Fibroblast of the aortic adventitia (primary cell): Measurements from ENCODE around the gene ERICH6. TPM values are rescaled to one million over a fixed set of nuclear protein-coding genes. Genes with fewer than 3 reads are reported as not detected.

Experiments used
- DNase-seq: peaks from one replicate; pipeline ENCODE4 v3.0.0-alpha.2; 2010; ENCODE audit warnings: low read depth
- H3K4me3 ChIP-seq: 2 replicates; pipeline ENCODE4 v1.5.1; 2011; ENCODE audit warnings: low read depth, mild to moderate bottlenecking, control low read depth, low read length, moderate library complexity
- CTCF ChIP-seq: IDR thresholded peaks from 2 replicates; pipeline ENCODE4 v1.5.1; 2011; ENCODE audit warnings: mild to moderate bottlenecking, low read length, control low read depth, inconsistent platforms; ENCODE audit not compliant: insufficient read depth
- total RNA-seq: library from RNA; depleted of rRNA; stranded (reverse); fragments of >200 nt; gene quantifications from 2 replicates; pipeline ENCODE4 v1.2.3, GENCODE V29; 2012; ENCODE audit warnings: low replicate concordance

The ERICH6 gene
- total RNA-seq, 1 donor = 0.18 TPM

GRCh38 chr3:150682279-150682678, 21.4 kb downstream of the ERICH6 start:
- no peak for DNase-seq
- no peak for TF ChIP-seq CTCF
- H3K4me3 ChIP-seq = no peak overlapping the region

GRCh38 chr3:150681057-150681456, 22.7 kb downstream of the ERICH6 start:
- no peak for TF ChIP-seq CTCF
- H3K4me3 ChIP-seq = no peak overlapping the region
- no peak for DNase-seq

- no peak for DNase-seq
- H3K4me3 ChIP-seq = no peak overlapping the region
- TF ChIP-seq CTCF = no peak
Observed at GRCh38 chr3:150680562-150680961, 23.2 kb downstream of the ERICH6 start.

- DNase-seq = no peak
- no peak for TF ChIP-seq CTCF
- H3K4me3 ChIP-seq = no peak overlapping the region
Observed at GRCh38 chr3:150675587-150675986, 28.1 kb downstream of the ERICH6 start.

GRCh38 chr3:150673966-150674365, 29.8 kb downstream of the ERICH6 start:
- no peak for TF ChIP-seq CTCF
- H3K4me3 ChIP-seq = no peak overlapping the region

GRCh38 chr3:150666167-150666566, 37.6 kb downstream of the ERICH6 start:
- no peak for TF ChIP-seq CTCF
- H3K4me3 ChIP-seq = no peak overlapping the region
- no peak for DNase-seq

More at GRCh38 chr3:150673966-150674365, 29.8 kb downstream of the ERICH6 start:
- no peak for DNase-seq

- DNase-seq = no peak
- TF ChIP-seq CTCF = no peak
Observed at GRCh38 chr3:150663461-150663860, 40.3 kb downstream of the ERICH6 start.

More at GRCh38 chr3:150663461-150663860, 40.3 kb downstream of the ERICH6 start:
- H3K4me3 ChIP-seq = no peak overlapping the region
